RKO (cell line): Measurements from ENCODE around the gene MALSU1.

ENCODE experiments used
- DNase-seq: peaks from one replicate; pipeline ENCODE4 v3.0.0-alpha.2; 2016; ENCODE audit warnings: low spot score

MALSU1 gene

DNA sequence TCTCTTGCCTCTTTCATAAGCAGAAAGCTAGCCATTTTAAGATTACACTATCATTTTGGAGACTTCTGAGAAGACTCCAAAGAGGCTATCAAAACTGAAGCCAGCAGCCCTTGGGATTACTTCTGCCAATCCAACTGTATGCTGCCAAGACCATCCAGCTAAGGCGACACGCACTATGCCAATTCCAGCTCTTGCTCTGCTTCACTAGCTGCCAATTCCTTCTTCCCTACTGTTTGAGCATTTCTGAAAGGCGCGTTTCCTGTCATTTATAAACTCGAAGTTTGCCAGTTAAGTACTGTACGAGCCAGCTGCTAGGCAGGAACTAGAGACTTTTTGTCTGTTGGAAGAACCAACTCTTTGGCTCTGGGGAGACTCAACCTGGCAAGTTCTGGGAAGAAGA lies 36.5 kb downstream of the MALSU1 start:
- DNase-seq: no peak

- no peak for DNase-seq
Measured at GRCh38 chr7:23336086-23336485, 36.9 kb downstream of the MALSU1 start.

- no peak for DNase-seq
Measured at GRCh38 chr7:23336799-23337283, 37.7 kb downstream of the MALSU1 start.

- no peak for DNase-seq
Measured at GRCh38 chr7:23337374-23337773, 38.2 kb downstream of the MALSU1 start.

- no peak for DNase-seq
Measured at GRCh38 chr7:23338439-23338838, 39.3 kb downstream of the MALSU1 start.

- no peak for DNase-seq
Measured at GRCh38 chr7:23338863-23339262, 39.7 kb downstream of the MALSU1 start.

DNA sequence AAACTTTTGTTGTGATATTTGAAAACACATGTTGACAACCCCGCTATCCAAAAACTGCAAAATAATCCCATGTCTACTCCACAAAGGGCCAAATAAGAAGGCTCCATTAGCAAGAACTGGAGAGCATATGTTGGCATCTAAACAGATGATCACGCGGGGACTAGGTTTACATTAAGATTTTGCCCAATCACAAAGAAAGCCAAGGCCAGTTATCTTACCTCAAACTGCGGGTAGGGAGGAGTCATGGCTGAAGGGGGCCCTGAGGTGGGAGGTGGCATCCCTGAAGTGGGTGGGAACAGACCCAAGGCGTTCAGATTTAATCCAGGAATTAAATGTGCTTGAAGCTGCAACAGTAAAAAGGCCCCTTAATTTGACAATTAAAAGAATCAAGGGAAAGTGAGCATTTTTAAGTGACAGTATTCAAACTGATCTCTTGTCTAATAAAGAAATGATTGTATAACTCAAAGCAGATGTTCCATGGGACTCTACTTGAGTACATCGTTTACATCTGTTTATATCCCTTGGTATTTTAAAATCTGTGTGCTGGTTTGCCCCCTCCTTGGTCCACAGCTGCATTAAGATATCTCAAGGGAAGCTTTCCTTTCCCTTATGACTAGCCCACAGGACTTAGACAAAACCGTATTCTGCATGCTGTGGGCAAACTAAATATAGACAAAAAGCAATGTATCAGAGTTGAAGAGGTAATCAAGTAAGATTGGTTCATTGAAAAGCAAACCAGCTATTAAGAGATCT lies 42.9 kb downstream of the MALSU1 start:
- DNase-seq: no peak

- DNase-seq: no peak
Measured at GRCh38 chr7:23343102-23343501, 44.0 kb downstream of the MALSU1 start.

GRCh38 chr7:23343806-23344475 lies 44.8 kb downstream of the MALSU1 start:
- peak; percentile 60 for DNase-seq

- peak; percentile 38 for DNase-seq
Measured at GRCh38 chr7:23345601-23346000, 46.5 kb downstream of the MALSU1 start.

- DNase-seq: no peak
Measured at GRCh38 chr7:23346316-23346715, 47.2 kb downstream of the MALSU1 start.

GRCh38 chr7:23347033-23347681 lies 48.0 kb downstream of the MALSU1 start:
- peak; percentile 92 for DNase-seq

GRCh38 chr7:23347682-23348180 lies 48.6 kb downstream of the MALSU1 start:
- peak; percentile 95 for DNase-seq

- DNase-seq: peak; percentile 90
Measured at GRCh38 chr7:23349484-23350157, 50.5 kb downstream of the MALSU1 start.

- DNase-seq: no peak
Measured at GRCh38 chr7:23350466-23350865, 51.3 kb downstream of the MALSU1 start.

- no peak for DNase-seq
Measured at GRCh38 chr7:23353172-23353571, 54.0 kb downstream of the MALSU1 start.

GRCh38 chr7:23356168-23356567 lies 57.0 kb downstream of the MALSU1 start:
- no peak for DNase-seq

- no peak for DNase-seq
Measured at GRCh38 chr7:23356726-23357125, 57.6 kb downstream of the MALSU1 start.

DNA sequence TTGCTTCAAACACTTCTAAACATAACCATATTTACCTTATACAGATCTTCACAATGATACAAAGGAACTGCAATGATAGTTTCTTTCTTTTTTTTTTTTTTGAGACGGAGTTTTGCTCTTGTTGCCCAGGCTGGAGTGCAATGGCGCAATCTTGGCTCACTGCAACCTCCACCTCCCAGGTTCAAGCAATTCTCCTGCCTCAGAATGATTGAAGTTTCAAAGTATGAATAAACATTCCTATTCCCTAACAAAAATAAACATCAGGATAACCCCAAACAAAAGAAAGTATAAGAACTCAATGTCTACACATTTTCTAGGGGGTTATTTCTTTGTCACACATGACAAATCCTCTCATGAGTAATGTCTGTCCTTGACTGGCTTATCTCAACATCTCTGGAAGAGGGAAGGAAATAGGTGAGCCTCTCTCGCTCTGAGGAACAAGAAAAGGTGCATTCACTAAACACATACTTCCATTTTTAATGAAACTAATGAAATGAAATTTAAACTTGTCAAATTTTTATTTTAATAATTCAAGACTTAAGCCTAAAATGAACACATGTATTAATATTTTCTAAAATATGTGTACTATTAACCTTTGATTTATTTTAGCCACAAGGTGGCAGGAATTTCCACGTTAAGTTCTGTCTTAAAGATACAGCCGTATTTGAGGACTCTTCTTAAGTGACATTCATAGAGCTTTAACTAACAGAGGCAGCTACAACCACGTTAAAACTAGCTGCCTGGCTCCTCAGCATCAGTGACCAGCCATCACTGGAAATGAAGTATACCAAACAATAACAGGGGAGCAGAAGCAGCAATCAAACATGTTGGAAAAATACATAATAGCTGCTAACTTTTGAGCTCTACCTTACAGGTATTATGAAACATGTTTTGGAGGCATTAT lies 58.3 kb downstream of the MALSU1 start:
- DNase-seq: peak; percentile 72

DNA sequence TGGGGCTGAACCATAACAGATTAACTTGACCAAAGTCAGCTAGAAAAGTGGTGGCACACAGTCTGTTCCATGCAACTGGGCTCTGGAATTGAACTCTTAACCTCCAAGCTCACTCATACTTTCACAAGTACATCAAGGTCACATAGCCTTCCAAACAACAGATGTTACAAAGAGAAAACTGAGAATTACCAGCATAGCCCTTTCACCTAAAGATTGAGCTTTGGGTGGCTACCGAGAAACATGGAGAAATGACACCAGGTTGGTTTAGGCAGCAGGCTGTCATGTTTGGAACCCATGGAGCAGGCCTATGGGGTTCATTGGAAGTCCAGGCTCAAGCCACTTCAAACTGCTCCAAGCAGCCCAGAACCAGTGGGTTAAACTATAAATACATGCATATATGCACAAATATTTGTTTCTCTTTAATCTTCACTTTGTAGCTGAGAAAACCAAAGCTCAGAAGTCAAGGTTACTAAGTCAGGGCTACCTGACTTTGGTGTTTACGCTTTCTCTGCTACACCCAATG lies 59.1 kb downstream of the MALSU1 start:
- DNase-seq: no peak
